ENCODE data around the gene CHRNA9. TPM values are rescaled to one million over a fixed set of nuclear protein-coding genes. Genes with fewer than 3 reads are reported as not detected.

The CHRNA9 gene
- total RNA-seq, 1 experiment from 2014 or later = 2.0 TPM

- H3K27ac Mint-ChIP-seq (ENCODE audit: low read depth, unreplicated experiment) = no peak overlapping the region
- no peaks in the 10 kb centered on the region for H3K4me1 Mint-ChIP-seq (ENCODE audit: insufficient read depth, unreplicated experiment)
- no peak for TF ChIP-seq CTCF (IDR thresholded peaks at IDR 0.05; ENCODE audit: unreplicated experiment)
- CTCF ChIA-PET = no interaction called here
- BruUV-seq (replicated peaks) = no TSS peak
- no peaks in the 10 kb centered on the region for H3K36me3 Mint-ChIP-seq (ENCODE audit: insufficient read depth, unreplicated experiment)
- H3K4me3 Mint-ChIP-seq (ENCODE audit: unreplicated experiment) = no peak overlapping the region
- no peak for DNase-seq (ENCODE audit: unreplicated experiment)
- H3K9me3 Mint-ChIP-seq (ENCODE audit: unreplicated experiment) = no peaks in the 10 kb centered on the region
- POLR2A ChIA-PET = no interaction called here
- intact Hi-C loops (cut with micrococcal nuclease) = no loop called here
- no peaks in the 10 kb centered on the region for H3K27me3 Mint-ChIP-seq (ENCODE audit: insufficient read depth, unreplicated experiment)
These were observed 12.9 kb downstream of the CHRNA9 start for GRCh38 chr4:40348000-40348399.

GRCh38 chr4:40349561-40350198 lies 14.5 kb downstream of the CHRNA9 start:
- no peaks in the 10 kb centered on the region for H3K9me3 Mint-ChIP-seq (ENCODE audit: unreplicated experiment)
- no peak overlapping the region for H3K27ac Mint-ChIP-seq (ENCODE audit: low read depth, unreplicated experiment)
- CTCF ChIA-PET = no interaction called here
- no peak overlapping the region for H3K4me3 Mint-ChIP-seq (ENCODE audit: unreplicated experiment)
- DNase-seq (ENCODE audit: unreplicated experiment) = no peak
- TF ChIP-seq CTCF (IDR thresholded peaks at IDR 0.05; ENCODE audit: unreplicated experiment) = no peak
- no peaks in the 10 kb centered on the region for H3K36me3 Mint-ChIP-seq (ENCODE audit: insufficient read depth, unreplicated experiment)
- intact Hi-C loops (cut with micrococcal nuclease) = no loop called here
- no peaks in the 10 kb centered on the region for H3K27me3 Mint-ChIP-seq (ENCODE audit: insufficient read depth, unreplicated experiment)
- POLR2A ChIA-PET = no interaction called here
- no TSS peak for BruUV-seq (replicated peaks)
- H3K4me1 Mint-ChIP-seq (ENCODE audit: insufficient read depth, unreplicated experiment) = no peaks in the 10 kb centered on the region

GRCh38 chr4:40350627-40351227 lies 15.6 kb downstream of the CHRNA9 start:
- TF ChIP-seq CTCF (IDR thresholded peaks at IDR 0.05; ENCODE audit: unreplicated experiment) = no peak
- no peak for DNase-seq (ENCODE audit: unreplicated experiment)
- Mint-ChIP-seq H3K36me3 (ENCODE audit: insufficient read depth, unreplicated experiment) (no peaks in the 10 kb centered on the region), H3K4me1 (ENCODE audit: insufficient read depth, unreplicated experiment) (no peaks in the 10 kb centered on the region), H3K4me3 (ENCODE audit: unreplicated experiment) (no peak overlapping the region), H3K27me3 (ENCODE audit: insufficient read depth, unreplicated experiment) (no peaks in the 10 kb centered on the region), H3K27ac (ENCODE audit: low read depth, unreplicated experiment) (no peak overlapping the region), H3K9me3 (ENCODE audit: unreplicated experiment) (no peaks in the 10 kb centered on the region)
- CTCF ChIA-PET = no interaction called here
- intact Hi-C loops (cut with micrococcal nuclease) = no loop called here
- POLR2A ChIA-PET = no interaction called here
- BruUV-seq (replicated peaks) = no TSS peak

- no peaks in the 10 kb centered on the region for H3K27me3 Mint-ChIP-seq (ENCODE audit: insufficient read depth, unreplicated experiment)
- H3K27ac Mint-ChIP-seq (ENCODE audit: low read depth, unreplicated experiment) = no peak overlapping the region
- ChIA-PET CTCF (no interaction called here), POLR2A (no interaction called here)
- H3K9me3 Mint-ChIP-seq (ENCODE audit: unreplicated experiment) = no peaks in the 10 kb centered on the region
- no peaks in the 10 kb centered on the region for H3K36me3 Mint-ChIP-seq (ENCODE audit: insufficient read depth, unreplicated experiment)
- intact Hi-C loops (cut with micrococcal nuclease) = no loop called here
- DNase-seq (ENCODE audit: unreplicated experiment) = no peak
- BruUV-seq (replicated peaks) = no TSS peak
- H3K4me1 Mint-ChIP-seq (ENCODE audit: insufficient read depth, unreplicated experiment) = no peaks in the 10 kb centered on the region
- H3K4me3 Mint-ChIP-seq (ENCODE audit: unreplicated experiment) = no peak overlapping the region
- no peak for TF ChIP-seq CTCF (IDR thresholded peaks at IDR 0.05; ENCODE audit: unreplicated experiment)
These were observed 19.0 kb downstream of the CHRNA9 start for GRCh38 chr4:40354158-40354557.

Data from MCF 10A (cell line).